ENCODE results near the gene CROCC.
"Not testable (repeated sequence)": the region's sequence is repeated elsewhere in the genome, so short reads cannot be mapped to it uniquely, and the experiment has no call there.

CROCC gene

GRCh38 chr1:16921391-16922185 lies at the start of gene CROCC:
Gene CROCC, plus strand, starts transcription at chr1:16921931. Its CDS starts 88 bp downstream, at chr1:16922019.
- peak; percentile 44 for DNase-seq

GRCh38 chr1:16872152-16873075 lies 49.3 kb upstream of the CROCC start:
- peak; percentile 54 for DNase-seq

GRCh38 chr1:16873076-16873879 lies 48.5 kb upstream of the CROCC start:
- peak; percentile 56 for DNase-seq

GRCh38 chr1:16874968-16875765 lies 46.6 kb upstream of the CROCC start:
- not testable (repeated sequence) for DNase-seq

- DNase-seq = not testable (repeated sequence)
Observed at GRCh38 chr1:16881742-16882141, 40.0 kb upstream of the CROCC start.

GRCh38 chr1:16882986-16883385 lies 38.7 kb upstream of the CROCC start:
- no peak for DNase-seq

- not testable (repeated sequence) for DNase-seq
Observed at GRCh38 chr1:16884487-16884886, 37.2 kb upstream of the CROCC start.

- DNase-seq = no peak
Observed at GRCh38 chr1:16886860-16887605, 34.7 kb upstream of the CROCC start.

GRCh38 chr1:16888860-16889816 lies 32.6 kb upstream of the CROCC start:
- peak; percentile 72 for DNase-seq

GRCh38 chr1:16890539-16891021 lies 31.2 kb upstream of the CROCC start:
- DNase-seq = not testable (repeated sequence)

GRCh38 chr1:16891057-16891456 lies 30.7 kb upstream of the CROCC start:
- not testable (repeated sequence) for DNase-seq

- not testable (repeated sequence) for DNase-seq
Observed at GRCh38 chr1:16892978-16893525, 28.7 kb upstream of the CROCC start.

- not testable (repeated sequence) for DNase-seq
Observed at GRCh38 chr1:16893796-16894195, 27.9 kb upstream of the CROCC start.

GRCh38 chr1:16894338-16894737 lies 27.4 kb upstream of the CROCC start:
- not testable (repeated sequence) for DNase-seq

- not testable (repeated sequence) for DNase-seq
Observed at GRCh38 chr1:16895233-16895597, 26.5 kb upstream of the CROCC start.

GRCh38 chr1:16895598-16896315 lies 26.0 kb upstream of the CROCC start, which contains the start of gene RNU1-2:
Gene RNU1-2, plus strand, starts transcription at chr1:16895980.
- peak; percentile 77 for DNase-seq

GRCh38 chr1:16896316-16897055 lies 25.2 kb upstream of the CROCC start:
- DNase-seq = peak; percentile 82

GRCh38 chr1:16897653-16898052 lies 24.1 kb upstream of the CROCC start:
- not testable (repeated sequence) for DNase-seq
